Panc1 (cell line): ENCODE measurements around the gene DUSP15. TPM values are rescaled to one million over a fixed set of nuclear protein-coding genes. Genes with fewer than 3 reads are reported as not detected.

Source experiments
- ATAC-seq: fragments of 200-7000 bp; cut with Tn5 transposase; 2 replicates; pipeline ENCODE4 v1.9.1; 2020; ENCODE audit warnings: mild to moderate bottlenecking, moderate library complexity
- BruUV-seq: library from RNA; stranded (reverse); fragments of 400-500 nt; replicated peaks from 2 replicates; lab custom pipeline; 2021; lab: Mats Ljungman, UMichigan
- CTCF ChIA-PET: fragments of 300-600 bp; sonication (Branson Sonifier 250); formaldehyde crosslinking; loops from one replicate; lab custom pipeline; 2022; ENCODE audit warnings: antibody characterized with exemption; lab: Charles Lee
- POLR2A ChIA-PET: fragments of 300-600 bp; sonication (Branson Sonifier 250); formaldehyde crosslinking; loops from one replicate; lab custom pipeline; 2022; ENCODE audit warnings: antibody characterized with exemption; lab: Charles Lee
- DNase-seq: peaks from one replicate; pipeline ENCODE4 v3.0.0-alpha.2; 2010; ENCODE audit warnings: low read depth, low spot score
- H3K27ac ChIP-seq: 2 replicates; pipeline ENCODE4 v1.5.1; 2011; ENCODE audit warnings: mild to moderate bottlenecking, low read length, inconsistent platforms
- H3K27me3 ChIP-seq: fragments of 200-500 bp; sonication (Bioruptor generic); 2 replicates; pipeline ENCODE4 v1.6.0; 2014; ENCODE audit warnings: low read length, inconsistent platforms; ENCODE audit not compliant: control insufficient read depth, insufficient read depth
- H3K36me3 ChIP-seq: fragments of 200-500 bp; sonication (Bioruptor generic); 2 replicates; pipeline ENCODE4 v1.5.1; 2014; ENCODE audit warnings: inconsistent platforms, mild to moderate bottlenecking, low read length, moderate library complexity; ENCODE audit not compliant: control insufficient read depth, insufficient read depth
- H3K4me1 ChIP-seq: 2 replicates; pipeline ENCODE4 v1.5.1; 2011; ENCODE audit warnings: inconsistent platforms, mild to moderate bottlenecking, low read length, moderate library complexity; ENCODE audit not compliant: control insufficient read depth, insufficient read depth
- H3K4me3 ChIP-seq, 2 experiments: 2 replicates each; pipeline ENCODE4 v1.5.1; 2011 to 2012; ENCODE audit warnings: low read depth in 2 of 2, low read length in 2 of 2, mild to moderate bottlenecking in 2 of 2, inconsistent platforms in 1 of 2, moderate library complexity in 1 of 2
- H3K9me3 ChIP-seq: fragments of 200-500 bp; sonication (Bioruptor generic); 2 replicates; pipeline ENCODE4 v1.5.1; 2014; ENCODE audit warnings: low read depth, mild to moderate bottlenecking, inconsistent platforms, low read length, moderate library complexity; ENCODE audit not compliant: control insufficient read depth, insufficient read depth
- CTCF ChIP-seq: fragments of 450-650 bp; IDR thresholded peaks from 2 replicates; pipeline ENCODE4 v1.5.1; 2017; ENCODE audit warnings: mild to moderate bottlenecking
- POLR2AphosphoS5 ChIP-seq: IDR thresholded peaks from 2 replicates; pipeline ENCODE4 v1.6.1; 2012; ENCODE audit warnings: mild to moderate bottlenecking, low read depth, low read length, moderate library complexity
- SIN3A ChIP-seq: IDR thresholded peaks from 2 replicates; pipeline ENCODE4 v1.6.1; 2012; ENCODE audit warnings: low read depth, mild to moderate bottlenecking, low read length, moderate library complexity, borderline replicate concordance; ENCODE audit not compliant: insufficient read depth
- TCF7L2 ChIP-seq: IDR thresholded peaks from 2 replicates; pipeline ENCODE4 v1.6.1; 2011; ENCODE audit warnings: mild to moderate bottlenecking, low read depth, low read length, inconsistent platforms
- in situ Hi-C: cut with HindIII; loops from 2 replicates; pipeline ENCODE4 v1.10.0; 2016; ENCODE audit warnings: low sequenced_read_pairs, low pct_unique_long_range_greater_than_20kb
- intact Hi-C: fragments of 100-400 bp; cut with micrococcal nuclease; formaldehyde crosslinking; loops from one replicate; pipeline ENCODE4 v1.10.0; 2022; ENCODE audit not compliant: unreplicated experiment
- total RNA-seq: library from RNA; stranded (reverse); gene quantifications from one replicate; pipeline ENCODE4 v1.2.1, GENCODE V29; 2021; ENCODE audit not compliant: unreplicated experiment
- TF ChIP-seq, protein P1 (sequence below), 2 experiments: IDR thresholded peaks; 2 replicates each; pipeline ENCODE4 v1.6.1; 2011 to 2012; ENCODE audit warnings: low read depth in 2 of 2, control low read depth in 1 of 2, low read length in 1 of 2, mild to moderate bottlenecking in 1 of 2, moderate library complexity in 1 of 2; ENCODE audit not compliant: insufficient read depth in 1 of 2

DUSP15 gene
- total RNA-seq, 1 experiment from 2014 or later: 23.6 TPM

DNA sequence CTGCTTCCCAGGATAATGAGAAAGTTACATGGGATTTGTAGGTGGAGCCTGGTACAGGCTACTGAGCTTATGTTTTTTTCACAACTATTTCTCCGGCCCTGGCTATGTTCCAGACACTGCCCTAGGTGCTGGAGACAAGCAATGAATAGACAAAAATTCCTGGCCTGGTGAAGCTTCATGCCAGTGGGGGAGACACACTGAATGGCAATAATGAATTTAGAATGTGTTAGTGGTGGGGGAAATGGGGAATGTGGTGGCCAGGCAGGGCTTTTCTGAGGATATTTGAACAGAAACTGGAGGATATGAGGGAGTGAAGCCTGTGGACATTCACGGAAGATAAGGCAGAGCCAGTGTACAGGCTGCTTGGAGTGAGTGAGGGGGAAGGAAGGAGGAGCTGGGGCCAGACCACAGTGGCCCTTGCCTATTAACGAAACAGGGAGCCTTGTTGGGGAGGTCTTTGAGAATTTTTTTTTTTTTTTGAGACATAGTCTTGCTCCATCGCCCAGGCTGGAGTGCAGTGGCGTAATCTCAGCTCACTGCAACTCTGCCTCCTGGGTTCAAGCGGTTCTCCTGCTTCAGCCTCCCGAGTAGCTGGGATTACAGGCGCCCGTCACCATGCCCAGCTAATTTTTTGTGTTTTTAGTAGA, 31.6 kb downstream of the DUSP15 start:
- ChIA-PET POLR2A (interaction anchor here (0.6 to 1.6 kb wide), 3 partner anchors 8 to 149 kb away, joined by 3 to 5 read pairs (median 4); no protein-coding TSS in a partner anchor), CTCF (interaction anchor here (0.7 to 4.2 kb wide), 5 partner anchors 8 to 231 kb away, joined by 3 to 21 read pairs (median 7); no protein-coding TSS in a partner anchor)
- Histone ChIP-seq H3K27me3 (no peaks in the 10 kb centered on the region), H3K9me3 (no peaks in the 10 kb centered on the region), H3K36me3 (no peaks in the 10 kb centered on the region), H3K27ac (peak overlapping the region; percentile 86; the same call in 1 of the 2 replicates), H3K4me1 (peaks cover 94% of the 10 kb centered on the region), H3K4me3 (no peak overlapping the region)
- TF ChIP-seq SIN3A: no peak
- TF ChIP-seq TCF7L2: no peak
- TF ChIP-seq, protein P1, sequence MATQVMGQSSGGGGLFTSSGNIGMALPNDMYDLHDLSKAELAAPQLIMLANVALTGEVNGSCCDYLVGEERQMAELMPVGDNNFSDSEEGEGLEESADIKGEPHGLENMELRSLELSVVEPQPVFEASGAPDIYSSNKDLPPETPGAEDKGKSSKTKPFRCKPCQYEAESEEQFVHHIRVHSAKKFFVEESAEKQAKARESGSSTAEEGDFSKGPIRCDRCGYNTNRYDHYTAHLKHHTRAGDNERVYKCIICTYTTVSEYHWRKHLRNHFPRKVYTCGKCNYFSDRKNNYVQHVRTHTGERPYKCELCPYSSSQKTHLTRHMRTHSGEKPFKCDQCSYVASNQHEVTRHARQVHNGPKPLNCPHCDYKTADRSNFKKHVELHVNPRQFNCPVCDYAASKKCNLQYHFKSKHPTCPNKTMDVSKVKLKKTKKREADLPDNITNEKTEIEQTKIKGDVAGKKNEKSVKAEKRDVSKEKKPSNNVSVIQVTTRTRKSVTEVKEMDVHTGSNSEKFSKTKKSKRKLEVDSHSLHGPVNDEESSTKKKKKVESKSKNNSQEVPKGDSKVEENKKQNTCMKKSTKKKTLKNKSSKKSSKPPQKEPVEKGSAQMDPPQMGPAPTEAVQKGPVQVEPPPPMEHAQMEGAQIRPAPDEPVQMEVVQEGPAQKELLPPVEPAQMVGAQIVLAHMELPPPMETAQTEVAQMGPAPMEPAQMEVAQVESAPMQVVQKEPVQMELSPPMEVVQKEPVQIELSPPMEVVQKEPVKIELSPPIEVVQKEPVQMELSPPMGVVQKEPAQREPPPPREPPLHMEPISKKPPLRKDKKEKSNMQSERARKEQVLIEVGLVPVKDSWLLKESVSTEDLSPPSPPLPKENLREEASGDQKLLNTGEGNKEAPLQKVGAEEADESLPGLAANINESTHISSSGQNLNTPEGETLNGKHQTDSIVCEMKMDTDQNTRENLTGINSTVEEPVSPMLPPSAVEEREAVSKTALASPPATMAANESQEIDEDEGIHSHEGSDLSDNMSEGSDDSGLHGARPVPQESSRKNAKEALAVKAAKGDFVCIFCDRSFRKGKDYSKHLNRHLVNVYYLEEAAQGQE (IDR thresholded peaks at IDR 0.05; ENCODE audit: insufficient read depth in 1 of 2, low read depth in 2 of 2, low read length in 1 of 2): no peak
- TF ChIP-seq CTCF: no peak
- no peak for TF ChIP-seq POLR2AphosphoS5
- in situ Hi-C loops (no loop called here), intact Hi-C loops (no loop called here)
- BruUV-seq: no TSS peak
- ATAC-seq: no peak
- no peak for DNase-seq

- Histone ChIP-seq H3K9me3 (no peaks in the 10 kb centered on the region), H3K27ac (peak overlapping the region; percentile 86), H3K36me3 (no peaks in the 10 kb centered on the region), H3K4me3 (no peak overlapping the region), H3K4me1 (peaks cover 89% of the 10 kb centered on the region), H3K27me3 (no peaks in the 10 kb centered on the region)
- in situ Hi-C loops: no loop called here
- DNase-seq: no peak
- no peak for ATAC-seq
- ChIA-PET POLR2A (interaction anchor here (0.6 to 1.6 kb wide), 4 partner anchors 9 to 454 kb away, joined by 3 to 6 read pairs (median 4); no protein-coding TSS in a partner anchor), CTCF (interaction anchor here (1.0 to 4.2 kb wide), 5 partner anchors 9 to 194 kb away, joined by 6 to 21 read pairs (median 7); no protein-coding TSS in a partner anchor)
- no peak for TF ChIP-seq SIN3A
- TF ChIP-seq, protein P1 (IDR thresholded peaks at IDR 0.05; ENCODE audit: insufficient read depth in 1 of 2, low read depth in 2 of 2, low read length in 1 of 2): no peak
- TF ChIP-seq CTCF: no peak
- TF ChIP-seq TCF7L2: no peak
- TF ChIP-seq POLR2AphosphoS5: no peak
- intact Hi-C loops: no loop called here
- BruUV-seq: no TSS peak
Observed at GRCh38 chr20:31837896-31838397, 32.4 kb downstream of the DUSP15 start.
